Measurements from ENCODE around the gene CARD19.

DNA sequence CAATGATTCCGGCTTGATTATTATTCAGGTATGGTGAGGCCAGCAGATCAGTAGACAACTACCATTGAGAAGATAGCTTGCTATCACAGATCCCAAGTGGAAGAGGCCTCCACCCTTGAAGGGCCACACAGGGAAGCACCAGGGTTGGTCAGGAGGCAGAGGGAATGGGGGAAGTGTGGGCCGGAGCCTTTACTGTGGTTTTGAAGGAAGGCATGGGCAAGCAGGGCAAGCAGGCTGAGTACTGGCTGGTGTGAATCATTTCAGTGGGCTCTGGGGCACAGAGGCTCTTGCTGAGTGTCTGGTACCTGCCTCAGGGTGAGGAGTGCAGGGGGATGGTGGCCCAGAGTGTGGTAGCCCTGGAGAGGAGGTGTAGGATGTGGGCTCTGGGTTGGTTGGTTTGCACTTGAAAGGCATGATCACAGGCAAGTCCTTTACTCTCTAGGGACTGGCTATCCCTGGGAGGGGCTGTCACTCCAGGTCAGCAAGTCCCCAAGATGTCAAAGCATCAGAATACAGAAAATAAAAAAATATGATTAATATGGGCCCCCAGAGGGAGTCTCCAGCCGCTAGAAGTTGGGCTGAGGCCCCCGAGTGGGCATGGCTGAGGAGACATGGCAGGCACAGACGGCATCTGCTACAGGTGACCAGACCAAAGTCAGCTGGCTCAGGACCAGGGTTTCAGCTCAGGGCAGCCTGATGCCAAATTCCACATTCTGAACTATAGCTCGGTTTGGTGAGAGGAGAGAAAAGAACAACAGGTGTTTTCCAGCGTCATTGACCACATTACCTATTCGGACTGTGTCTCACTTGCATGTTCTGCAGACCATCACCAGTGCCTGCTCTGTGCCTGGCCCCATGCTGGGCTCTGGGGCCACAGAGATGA is 47.2 kb upstream of the CARD19 start:
- TF ChIP-seq CTCF (conservative IDR thresholded peaks at IDR 0.05) (no peak), EZH2 (IDR thresholded peaks at IDR 0.05; ENCODE audit: low read depth) (no peak)
